Suppressor macrophage (primary cell): ENCODE data around the gene COLEC12.

ENCODE experiments used
- DNase-seq, 4 experiments: peaks; one replicate each; pipeline ENCODE4 v3.0.0-alpha.2; 2020 to 2022

The COLEC12 gene

GRCh38 chr18:356778-357177 lies 143.7 kb downstream of the COLEC12 start:
- DNase-seq: no peak

- DNase-seq: no peak
Observed at GRCh38 chr18:355678-356077, 144.8 kb downstream of the COLEC12 start.

- DNase-seq: no peak
Observed at GRCh38 chr18:354471-354870, 146.0 kb downstream of the COLEC12 start.

- DNase-seq: no peak
Observed at GRCh38 chr18:354003-354402, 146.5 kb downstream of the COLEC12 start.

- DNase-seq: no peak
Observed at GRCh38 chr18:352438-352837, 148.1 kb downstream of the COLEC12 start.

GRCh38 chr18:350953-351572 lies 149.4 kb downstream of the COLEC12 start:
- DNase-seq: no peak

- DNase-seq: no peak
Observed at GRCh38 chr18:346600-346999, 153.9 kb downstream of the COLEC12 start.

GRCh38 chr18:341102-341501 lies 159.4 kb downstream of the COLEC12 start:
- DNase-seq: no peak

GRCh38 chr18:340044-340443 lies 160.5 kb downstream of the COLEC12 start:
- no peak for DNase-seq

- no peak for DNase-seq
Observed at GRCh38 chr18:339200-339599, 161.3 kb downstream of the COLEC12 start.

GRCh38 chr18:336713-337112 lies 163.8 kb downstream of the COLEC12 start:
- DNase-seq: peak; percentile 82 to 92 (median 88)

GRCh38 chr18:335733-336132 lies 164.8 kb downstream of the COLEC12 start:
- DNase-seq: peak in 3 of 4 experiments; percentile 52 to 65 (median 64)

- no peak for DNase-seq
Observed at GRCh38 chr18:334575-335132, 165.8 kb downstream of the COLEC12 start.

GRCh38 chr18:332721-333510 lies 167.6 kb downstream of the COLEC12 start:
- DNase-seq: no peak

- peak; percentile 84 to 94 (median 92) for DNase-seq
Observed at GRCh38 chr18:332007-332406, 168.5 kb downstream of the COLEC12 start.

GRCh38 chr18:331221-331821 lies 169.2 kb downstream of the COLEC12 start:
- DNase-seq: peak in 3 of 4 experiments; percentile 48 to 66 (median 64)

GRCh38 chr18:328928-329327 lies 171.6 kb downstream of the COLEC12 start:
- DNase-seq: no peak

GRCh38 chr18:326846-327245 lies 173.7 kb downstream of the COLEC12 start:
- DNase-seq: no peak

- peak; percentile 33 to 72 (median 52) for DNase-seq
Observed at GRCh38 chr18:323253-323622, 177.3 kb downstream of the COLEC12 start.

- DNase-seq: no peak
Observed at GRCh38 chr18:321865-322467, 178.5 kb downstream of the COLEC12 start.

GRCh38 chr18:320155-320554 lies 180.3 kb downstream of the COLEC12 start:
- no peak for DNase-seq

- no peak for DNase-seq
Observed at GRCh38 chr18:319720-320119, 180.8 kb downstream of the COLEC12 start.

GRCh38 chr18:318791-319291 lies 181.7 kb downstream of the COLEC12 start:
- no peak for DNase-seq
